Measurements from ENCODE around the gene SEMA3A. TPM values are rescaled to one million over a fixed set of nuclear protein-coding genes. Genes with fewer than 3 reads are reported as not detected.

Gene SEMA3A
- total RNA-seq, 1 experiment from 2014 or later: 14.2 TPM

DNA sequence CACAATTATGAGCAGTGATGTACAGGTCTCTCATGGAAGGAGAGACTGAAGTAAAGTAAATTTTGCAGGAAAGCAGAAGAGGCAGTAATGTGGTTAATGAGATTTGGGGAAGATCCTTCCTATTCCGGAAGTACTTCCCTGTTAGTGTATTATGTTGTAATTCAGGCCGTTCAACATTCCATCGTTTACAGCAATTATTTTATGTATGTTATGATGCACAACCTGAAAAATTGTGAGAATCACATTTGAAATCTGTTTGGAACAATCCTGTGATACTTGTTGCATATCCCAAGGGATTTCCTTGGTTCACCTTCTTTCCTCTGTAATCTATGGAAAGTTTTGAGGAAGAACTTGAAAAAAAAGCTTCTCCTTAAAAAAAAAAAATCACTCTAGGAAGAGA, 247.8 kb downstream of the SEMA3A start:
- Histone ChIP-seq H3K36me3 (ENCODE audit: control insufficient read depth in 1 of 2, insufficient read depth in 2 of 2, low read length in 2 of 2) (no peaks in the 10 kb centered on the region), H3K27me3 (ENCODE audit: insufficient read depth, low read length) (no peaks in the 10 kb centered on the region), H2AFZ (ENCODE audit: low read depth, low read length, poor library complexity, severe bottlenecking) (no peak overlapping the region), H3K9me2 (ENCODE audit: insufficient read depth) (no peaks in the 10 kb centered on the region), H3K4me3 (replicated peaks in 1 of 2; ENCODE audit: low read depth in 1 of 2, low read length in 2 of 2) (no peak overlapping the region), H4K20me1 (ENCODE audit: insufficient read depth) (no peaks in the 10 kb centered on the region), H3K9ac (ENCODE audit: low read length) (no peak overlapping the region), H3K79me2 (ENCODE audit: insufficient read depth, low read length) (no peaks in the 10 kb centered on the region), H3K4me2 (ENCODE audit: low read length) (no peak overlapping the region), H3K9me3 (ENCODE audit: control insufficient read depth in 1 of 2, insufficient read depth in 1 of 2, low read depth in 1 of 2, low read length in 2 of 2) (no peaks in the 10 kb centered on the region), H3K27ac (ENCODE audit: low read depth, low read length) (no peak overlapping the region), H3K4me1 (ENCODE audit: control insufficient read depth in 1 of 2, insufficient read depth in 2 of 2, low read length in 2 of 2) (no peaks in the 10 kb centered on the region)
- DNase-seq (ENCODE audit: low read depth, low spot score): no peak
- no TSS peak for BruUV-seq (replicated peaks)
- POLR2A ChIA-PET: no interaction called here
- CTCF ChIA-PET: interaction anchor here (1.3 to 2.7 kb wide), 4 partner anchors 11 to 1883 kb away, joined by 3 to 37 read pairs (median 6); no protein-coding TSS in a partner anchor
- TF ChIP-seq POLR2AphosphoS5 (IDR thresholded peaks at IDR 0.05; ENCODE audit: low read depth, low read length) (no peak), ZNF274 (IDR thresholded peaks at IDR 0.05; ENCODE audit: low read depth, low read length) (no peak), CEBPB (IDR thresholded peaks at IDR 0.05; ENCODE audit: low read depth) (no peak), EGR1 (IDR thresholded peaks at IDR 0.05; ENCODE audit: low read depth) (no peak), SP1 (IDR thresholded peaks at IDR 0.05; ENCODE audit: low read depth) (no peak), POLR2A (IDR thresholded peaks at IDR 0.05; ENCODE audit: borderline replicate concordance, extremely low read depth, insufficient read depth, insufficient read length) (no peak)
- RAD21 ChIA-PET (ENCODE audit: low non-redundant PET in 1 of 2, low total read pairs in 2 of 2, uncharacterized antibody in 2 of 2, unreplicated experiment in 2 of 2): no interaction called here
- intact Hi-C loops (cut with micrococcal nuclease): no loop called here
- ATAC-seq: no peak

GRCh38 chr7:83941300-83941699, 253.3 kb downstream of the SEMA3A start:
- no peaks in the 10 kb centered on the region for H3K27me3 ChIP-seq (ENCODE audit: insufficient read depth, low read length)
- CTCF ChIA-PET: no interaction called here

More at GRCh38 chr7:83941300-83941699, 253.3 kb downstream of the SEMA3A start:
- BruUV-seq (replicated peaks): no TSS peak
- no peak for ATAC-seq
- Histone ChIP-seq H3K4me3 (replicated peaks in 1 of 2; ENCODE audit: low read depth in 1 of 2, low read length in 2 of 2) (no peak overlapping the region), H3K9me3 (ENCODE audit: control insufficient read depth in 1 of 2, insufficient read depth in 1 of 2, low read depth in 1 of 2, low read length in 2 of 2) (no peaks in the 10 kb centered on the region), H3K4me2 (ENCODE audit: low read length) (no peak overlapping the region), H3K9ac (ENCODE audit: low read length) (no peak overlapping the region), H3K9me2 (ENCODE audit: insufficient read depth) (no peaks in the 10 kb centered on the region), H3K27ac (ENCODE audit: low read depth, low read length) (no peak overlapping the region), H3K36me3 (ENCODE audit: control insufficient read depth in 1 of 2, insufficient read depth in 2 of 2, low read length in 2 of 2) (no peaks in the 10 kb centered on the region), H3K79me2 (ENCODE audit: insufficient read depth, low read length) (no peaks in the 10 kb centered on the region), H2AFZ (ENCODE audit: low read depth, low read length, poor library complexity, severe bottlenecking) (no peak overlapping the region), H3K4me1 (ENCODE audit: control insufficient read depth in 1 of 2, insufficient read depth in 2 of 2, low read length in 2 of 2) (no peaks in the 10 kb centered on the region), H4K20me1 (ENCODE audit: insufficient read depth) (no peaks in the 10 kb centered on the region)
- RAD21 ChIA-PET (ENCODE audit: low non-redundant PET in 1 of 2, low total read pairs in 2 of 2, uncharacterized antibody in 2 of 2, unreplicated experiment in 2 of 2): no interaction called here
- no peak for DNase-seq (ENCODE audit: low read depth, low spot score)
- no peak for TF ChIP-seq EGR1 (IDR thresholded peaks at IDR 0.05; ENCODE audit: low read depth)
- TF ChIP-seq, protein P1, sequence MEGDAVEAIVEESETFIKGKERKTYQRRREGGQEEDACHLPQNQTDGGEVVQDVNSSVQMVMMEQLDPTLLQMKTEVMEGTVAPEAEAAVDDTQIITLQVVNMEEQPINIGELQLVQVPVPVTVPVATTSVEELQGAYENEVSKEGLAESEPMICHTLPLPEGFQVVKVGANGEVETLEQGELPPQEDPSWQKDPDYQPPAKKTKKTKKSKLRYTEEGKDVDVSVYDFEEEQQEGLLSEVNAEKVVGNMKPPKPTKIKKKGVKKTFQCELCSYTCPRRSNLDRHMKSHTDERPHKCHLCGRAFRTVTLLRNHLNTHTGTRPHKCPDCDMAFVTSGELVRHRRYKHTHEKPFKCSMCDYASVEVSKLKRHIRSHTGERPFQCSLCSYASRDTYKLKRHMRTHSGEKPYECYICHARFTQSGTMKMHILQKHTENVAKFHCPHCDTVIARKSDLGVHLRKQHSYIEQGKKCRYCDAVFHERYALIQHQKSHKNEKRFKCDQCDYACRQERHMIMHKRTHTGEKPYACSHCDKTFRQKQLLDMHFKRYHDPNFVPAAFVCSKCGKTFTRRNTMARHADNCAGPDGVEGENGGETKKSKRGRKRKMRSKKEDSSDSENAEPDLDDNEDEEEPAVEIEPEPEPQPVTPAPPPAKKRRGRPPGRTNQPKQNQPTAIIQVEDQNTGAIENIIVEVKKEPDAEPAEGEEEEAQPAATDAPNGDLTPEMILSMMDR (IDR thresholded peaks at IDR 0.05 in 2 of 3, conservative IDR thresholded peaks at IDR 0.05 in 1 of 3; ENCODE audit: borderline replicate concordance in 1 of 3, insufficient read depth in 1 of 3, low read depth in 2 of 3, low read length in 2 of 3): no peak
- TF ChIP-seq ZBTB33 (IDR thresholded peaks at IDR 0.05; ENCODE audit: extremely low read depth, insufficient replicate concordance, low read length): no peak
- TF ChIP-seq SP1 (IDR thresholded peaks at IDR 0.05; ENCODE audit: low read depth): no peak
- TF ChIP-seq ELF1 (IDR thresholded peaks at IDR 0.05; ENCODE audit: borderline replicate concordance, low read depth): no peak
- TF ChIP-seq CBX3 (IDR thresholded peaks at IDR 0.05; ENCODE audit: low read depth): no peak
- no peak for TF ChIP-seq POLR2AphosphoS5 (IDR thresholded peaks at IDR 0.05; ENCODE audit: low read depth, low read length)
- TF ChIP-seq SRF (IDR thresholded peaks at IDR 0.05; ENCODE audit: low read depth): no peak
- no peak for TF ChIP-seq POLR2A (IDR thresholded peaks at IDR 0.05; ENCODE audit: borderline replicate concordance, extremely low read depth, insufficient read depth, insufficient read length)
- TF ChIP-seq TCF7L2 (IDR thresholded peaks at IDR 0.05; ENCODE audit: borderline replicate concordance, extremely low read depth, insufficient read depth, insufficient read length): no peak
- intact Hi-C loops (cut with micrococcal nuclease): no loop called here
- POLR2A ChIA-PET: no interaction called here
